Adrenal gland (tissue), 5 donors: ENCODE measurements around the gene DCUN1D2.

Source experiments
- CTCF ChIP-seq, 6 experiments: fragments of 450-650 bp in 4 of 6; fragments of 200-600 bp in 2 of 6; sonication (generic) in 1 of 6; IDR thresholded peaks; 1 replicate in 5 of 6; 2 replicates in 1 of 6; pipeline versions ENCODE4 v1.5.1 to v1.8.0; 2016 to 2021; ENCODE audit warnings: antibody characterized with exemption in 6 of 6, mild to moderate bottlenecking in 2 of 6, moderate library complexity in 1 of 6
- POLR2A ChIP-seq, 2 donors: fragments of 450-650 bp; IDR thresholded peaks; one replicate each; pipeline ENCODE4 v1.6.1; 2017; ENCODE audit warnings: antibody characterized with exemption in 2 of 2, mild to moderate bottlenecking in 2 of 2, moderate library complexity in 1 of 2
- donor health status: DM: no; HTN: no; CAD: no.

- TF ChIP-seq POLR2A (IDR thresholded peaks at IDR 0.05), result no peak
- no peak for TF ChIP-seq CTCF (IDR thresholded peaks at IDR 0.05)
Measured at GRCh38 chr13:113466383-113466782, 24.1 kb downstream of the DCUN1D2 start.
